ENCODE results near the gene COG6. TPM values are rescaled to one million over a fixed set of nuclear protein-coding genes. Genes with fewer than 3 reads are reported as not detected.

Gene COG6
- total RNA-seq, 1 donor from 2014 or later = 60.9 TPM

- Mint-ChIP-seq H3K4me1 (ENCODE audit: low read depth) (peaks cover 7% of the 10 kb centered on the region), H3K4me3 (ENCODE audit: unreplicated experiment) (no peak overlapping the region), H3K27ac (ENCODE audit: unreplicated experiment) (no peak overlapping the region), H3K36me3 (ENCODE audit: low read depth) (peaks cover 12% of the 10 kb centered on the region), H3K27me3 (ENCODE audit: low read depth) (no peaks in the 10 kb centered on the region), H3K9me3 (ENCODE audit: low read depth) (no peaks in the 10 kb centered on the region)
- TF ChIP-seq, protein P1, sequence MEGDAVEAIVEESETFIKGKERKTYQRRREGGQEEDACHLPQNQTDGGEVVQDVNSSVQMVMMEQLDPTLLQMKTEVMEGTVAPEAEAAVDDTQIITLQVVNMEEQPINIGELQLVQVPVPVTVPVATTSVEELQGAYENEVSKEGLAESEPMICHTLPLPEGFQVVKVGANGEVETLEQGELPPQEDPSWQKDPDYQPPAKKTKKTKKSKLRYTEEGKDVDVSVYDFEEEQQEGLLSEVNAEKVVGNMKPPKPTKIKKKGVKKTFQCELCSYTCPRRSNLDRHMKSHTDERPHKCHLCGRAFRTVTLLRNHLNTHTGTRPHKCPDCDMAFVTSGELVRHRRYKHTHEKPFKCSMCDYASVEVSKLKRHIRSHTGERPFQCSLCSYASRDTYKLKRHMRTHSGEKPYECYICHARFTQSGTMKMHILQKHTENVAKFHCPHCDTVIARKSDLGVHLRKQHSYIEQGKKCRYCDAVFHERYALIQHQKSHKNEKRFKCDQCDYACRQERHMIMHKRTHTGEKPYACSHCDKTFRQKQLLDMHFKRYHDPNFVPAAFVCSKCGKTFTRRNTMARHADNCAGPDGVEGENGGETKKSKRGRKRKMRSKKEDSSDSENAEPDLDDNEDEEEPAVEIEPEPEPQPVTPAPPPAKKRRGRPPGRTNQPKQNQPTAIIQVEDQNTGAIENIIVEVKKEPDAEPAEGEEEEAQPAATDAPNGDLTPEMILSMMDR (IDR thresholded peaks at IDR 0.05) = no peak
- DNase-seq (ENCODE audit: low spot score) = no peak
These were observed 8.0 kb downstream of the COG6 start for GRCh38 chr13:39663508-39663907.

- TF ChIP-seq, protein P1 (IDR thresholded peaks at IDR 0.05) = no peak
These were observed 8.5 kb downstream of the COG6 start for GRCh38 chr13:39663958-39664357.

DNA sequence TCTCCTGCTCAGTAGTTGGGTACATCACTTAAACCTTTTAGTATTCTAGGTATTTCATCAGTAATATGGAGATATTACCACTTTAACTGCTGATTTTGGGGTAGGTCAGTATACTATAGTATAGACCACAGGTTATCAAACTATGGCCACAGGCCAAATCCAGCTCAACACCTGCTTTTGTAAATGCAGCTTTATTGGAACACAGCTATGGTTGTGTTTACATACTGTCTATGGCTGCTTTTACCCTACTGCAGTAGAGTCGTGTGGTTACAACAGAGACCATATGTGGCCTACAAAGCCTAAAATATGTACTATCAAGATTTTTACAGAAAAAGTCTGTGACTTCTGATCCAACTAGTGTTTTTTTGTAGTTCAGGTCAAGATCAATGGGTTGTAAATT is 10.3 kb downstream of the COG6 start:
- Mint-ChIP-seq H3K27me3 (ENCODE audit: low read depth) (no peaks in the 10 kb centered on the region), H3K9me3 (ENCODE audit: low read depth) (no peaks in the 10 kb centered on the region), H3K4me3 (ENCODE audit: unreplicated experiment) (no peak overlapping the region), H3K27ac (ENCODE audit: unreplicated experiment) (no peak overlapping the region), H3K36me3 (ENCODE audit: low read depth) (peaks cover 12% of the 10 kb centered on the region), H3K4me1 (ENCODE audit: low read depth) (peaks cover 4% of the 10 kb centered on the region)
- TF ChIP-seq, protein P1 (IDR thresholded peaks at IDR 0.05) = no peak
- DNase-seq (ENCODE audit: low spot score) = no peak

More at GRCh38 chr13:39663958-39664357, 8.5 kb downstream of the COG6 start:
- no peak for DNase-seq (ENCODE audit: low spot score)
- H3K4me3 Mint-ChIP-seq (ENCODE audit: unreplicated experiment) = no peak overlapping the region
- H3K27me3 Mint-ChIP-seq (ENCODE audit: low read depth) = no peaks in the 10 kb centered on the region
- peaks cover 12% of the 10 kb centered on the region for H3K36me3 Mint-ChIP-seq (ENCODE audit: low read depth)
- no peak overlapping the region for H3K27ac Mint-ChIP-seq (ENCODE audit: unreplicated experiment)
- no peaks in the 10 kb centered on the region for H3K9me3 Mint-ChIP-seq (ENCODE audit: low read depth)
- H3K4me1 Mint-ChIP-seq (ENCODE audit: low read depth) = peaks cover 4% of the 10 kb centered on the region

GRCh38 chr13:39670445-39670844 is 15.0 kb downstream of the COG6 start:
- Mint-ChIP-seq H3K27ac (ENCODE audit: unreplicated experiment) (no peak overlapping the region), H3K9me3 (ENCODE audit: low read depth) (no peaks in the 10 kb centered on the region), H3K4me1 (ENCODE audit: low read depth) (peaks cover 4% of the 10 kb centered on the region), H3K27me3 (ENCODE audit: low read depth) (no peaks in the 10 kb centered on the region), H3K36me3 (ENCODE audit: low read depth) (peaks cover 11% of the 10 kb centered on the region), H3K4me3 (ENCODE audit: unreplicated experiment) (no peak overlapping the region)
- TF ChIP-seq, protein P1 (IDR thresholded peaks at IDR 0.05) = no peak
- DNase-seq (ENCODE audit: low spot score) = no peak

DNA sequence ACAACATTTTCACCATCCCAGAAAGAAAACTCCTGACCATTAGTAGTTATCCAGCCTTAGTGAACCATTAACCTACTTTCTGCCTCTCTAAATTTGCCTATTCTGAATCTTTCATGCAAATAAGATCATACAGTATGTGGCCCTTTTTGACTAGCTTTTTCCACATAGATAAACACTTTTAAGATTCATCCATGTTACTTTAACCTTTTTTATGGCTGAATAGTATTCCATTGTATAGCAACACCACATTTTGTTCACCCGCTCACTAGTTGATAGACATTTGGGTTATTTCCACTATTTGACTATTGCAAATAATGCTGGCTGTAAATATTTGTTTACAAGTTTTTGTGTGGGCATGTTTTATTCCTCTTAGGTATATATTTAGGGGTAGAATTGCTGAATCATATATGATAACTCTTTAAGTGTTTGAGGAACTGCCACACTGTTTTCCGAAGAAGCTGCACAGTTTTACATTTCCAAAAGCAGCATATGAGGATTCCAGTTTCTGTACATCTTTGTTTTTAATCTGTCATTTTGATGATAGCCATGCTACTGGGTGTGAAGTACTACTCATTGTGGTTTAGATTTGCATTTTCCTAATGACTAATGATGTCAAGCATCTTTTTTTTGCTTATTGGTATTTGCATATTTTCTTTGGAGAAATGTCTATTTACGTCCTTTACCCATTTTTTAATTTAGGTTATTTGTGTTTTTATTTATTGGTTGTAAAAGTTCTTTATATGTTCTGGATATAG is 17.1 kb downstream of the COG6 start:
- H3K27ac Mint-ChIP-seq (ENCODE audit: unreplicated experiment) = no peak overlapping the region
- H3K9me3 Mint-ChIP-seq (ENCODE audit: low read depth) = no peaks in the 10 kb centered on the region
- DNase-seq (ENCODE audit: low spot score) = no peak
- no peaks in the 10 kb centered on the region for H3K27me3 Mint-ChIP-seq (ENCODE audit: low read depth)
- peaks cover 8% of the 10 kb centered on the region for H3K36me3 Mint-ChIP-seq (ENCODE audit: low read depth)
- TF ChIP-seq, protein P1 (IDR thresholded peaks at IDR 0.05) = no peak
- no peak overlapping the region for H3K4me3 Mint-ChIP-seq (ENCODE audit: unreplicated experiment)
- peaks cover 4% of the 10 kb centered on the region for H3K4me1 Mint-ChIP-seq (ENCODE audit: low read depth)

Measured in chondrocyte (in vitro differentiated cells).